HepG2 (cell line): Measurements from ENCODE around the gene DNAJC5. TPM values are rescaled to one million over a fixed set of nuclear protein-coding genes. Genes with fewer than 3 reads are reported as not detected.
A peak's percentile ranks its signal among the peaks of the same experiment; 100 is the strongest.

Experiments used
- NFAT5 ChIP-seq: sonication (generic); formaldehyde crosslinking; IDR thresholded peaks from 2 replicates; pipeline ENCODE4 v1.4.0; 2020; ENCODE audit warnings: missing genetic modification reagents
- SOX13 ChIP-seq, 3 experiments: fragments of 450-650 bp in 1 of 3; sonication (generic) in 1 of 3; formaldehyde crosslinking in 1 of 3; IDR thresholded peaks in 2 of 3; conservative IDR thresholded peaks in 1 of 3; 2 replicates each; pipeline versions ENCODE4 v1.5.0 to v1.6.1; 2016 to 2020; ENCODE audit warnings: antibody characterized with exemption in 1 of 3, mild to moderate bottlenecking in 1 of 3, missing compliant biosample characterization in 1 of 3, missing genetic modification reagents in 1 of 3, moderate library complexity in 1 of 3
- TEAD3 ChIP-seq: optimal IDR thresholded peaks from 2 replicates; pipeline ENCODE3; 2016; ENCODE audit warnings: borderline replicate concordance
- ZHX1 ChIP-seq: sonication (generic); formaldehyde crosslinking; IDR thresholded peaks from 2 replicates; pipeline ENCODE4 v1.8.1; 2022; ENCODE audit warnings: low read depth, mild to moderate bottlenecking, missing genetic modification reagents
- ZHX2 ChIP-seq, 2 experiments: sonication (generic) in 1 of 2; formaldehyde crosslinking in 1 of 2; IDR thresholded peaks; 2 replicates each; pipeline versions ENCODE4 v1.6.1 to v1.9.0; 2014 to 2022; ENCODE audit warnings: antibody characterized with exemption in 1 of 2, borderline replicate concordance in 1 of 2, inconsistent platforms in 1 of 2, low read depth in 1 of 2, missing genetic modification reagents in 1 of 2
- ZNF18 ChIP-seq: sonication (generic); formaldehyde crosslinking; IDR thresholded peaks from 2 replicates; pipeline ENCODE4 v1.8.0; 2022; ENCODE audit warnings: mild to moderate bottlenecking, missing genetic modification reagents; ENCODE audit not compliant: insufficient replicate concordance
- ZNF331 ChIP-seq: sonication (generic); formaldehyde crosslinking; IDR thresholded peaks from 2 replicates; pipeline ENCODE4 v1.4.0; 2020; ENCODE audit warnings: missing genetic modification reagents
- ZNF550 ChIP-seq: sonication (generic); formaldehyde crosslinking; IDR thresholded peaks from 2 replicates; pipeline ENCODE4 v1.4.0; 2020; ENCODE audit warnings: mild to moderate bottlenecking, missing genetic modification reagents, borderline replicate concordance
- ZNF589 ChIP-seq: sonication (generic); formaldehyde crosslinking; conservative IDR thresholded peaks from 2 replicates; pipeline ENCODE4 v1.8.0; 2022; ENCODE audit warnings: mild to moderate bottlenecking, moderate library complexity, missing genetic modification reagents
- polyA plus RNA-seq, 8 experiments: library from polyadenylated mRNA; depleted of rRNA in 3 of 8; stranded (reverse) in 7 of 8; unstranded in 1 of 8; fragments of >200 nt; fragmentation: Illumina TruSeq in 4 of 8; extraction: Trizol in 4 of 8; gene quantifications; 2 replicates each; pipeline versions ENCODE4 v1.2.1 to v1.2.3, GENCODE V29; 2011 to 2016; ENCODE audit warnings: low read depth in 4 of 8, missing spikeins in 1 of 8, mixed read lengths in 1 of 8; ENCODE audit not compliant: insufficient read depth in 1 of 8
- total RNA-seq, 5 experiments: library from RNA; depleted of rRNA; stranded (reverse); fragments of >200 nt; fragmentation: Illumina TruSeq; extraction: Trizol; gene quantifications; 2 replicates each; pipeline ENCODE4 v1.2.3, GENCODE V29; 2016; ENCODE audit warnings: low read depth in 1 of 5

Gene DNAJC5
- total and polyA plus RNA-seq, 2 of the 13 experiments (the other 11 are each of a cell fraction or from before 2014, with no cell fraction given), result 42.8 to 64.5 TPM

- TF ChIP-seq ZHX2 (IDR thresholded peaks at IDR 0.05; ENCODE audit: low read depth) (peak; percentile 53; the same call in 1 of the 2 replicates), ZHX2 (CRISPR knock-in tag; IDR thresholded peaks at IDR 0.05; ENCODE audit: borderline replicate concordance) (no peak), SOX13 (IDR thresholded peaks at IDR 0.05) (no peak), SOX13 (CRISPR knock-in tag; conservative IDR thresholded peaks at IDR 0.05 in 1 of 2, IDR thresholded peaks at IDR 0.05 in 1 of 2) (peak in 1 of 2 experiments; percentile 59; a peak in 1 of 4 replicates), ZNF589 (CRISPR knock-in tag) (0 out of 2 replicates have a peak, but pooled peaks have one; percentile 31), NFAT5 (0 out of 2 replicates have a peak, but pooled peaks have one; percentile 50), TEAD3 (CRISPR knock-in tag) (peak; percentile 41), ZNF550 (CRISPR knock-in tag) (peak; percentile 72; the same call in 1 of the 2 replicates), ZNF18 (no peak), ZNF331 (peak; percentile 3; the same call in 1 of the 2 replicates), ZHX1 (CRISPR knock-in tag) (peak; percentile 66; the same call in 1 of the 2 replicates)
Observed at GRCh38 chr20:63863021-63863797, 31.7 kb upstream of the DNAJC5 start (continued).
